GM10847 (cell line): ENCODE measurements around the gene GARIN3.

Experiments used
- POLR2A ChIP-seq: IDR thresholded peaks from 2 replicates; pipeline ENCODE4 v1.6.1; 2011; ENCODE audit not compliant: insufficient read length; ENCODE audit errors: extremely low read depth

Gene GARIN3

GRCh38 chr5:157120102-157120501 lies 46.0 kb downstream of the GARIN3 start:
- no peak for TF ChIP-seq POLR2A

- TF ChIP-seq POLR2A = no peak
Observed at GRCh38 chr5:157116483-157116954, 49.5 kb downstream of the GARIN3 start.

DNA sequence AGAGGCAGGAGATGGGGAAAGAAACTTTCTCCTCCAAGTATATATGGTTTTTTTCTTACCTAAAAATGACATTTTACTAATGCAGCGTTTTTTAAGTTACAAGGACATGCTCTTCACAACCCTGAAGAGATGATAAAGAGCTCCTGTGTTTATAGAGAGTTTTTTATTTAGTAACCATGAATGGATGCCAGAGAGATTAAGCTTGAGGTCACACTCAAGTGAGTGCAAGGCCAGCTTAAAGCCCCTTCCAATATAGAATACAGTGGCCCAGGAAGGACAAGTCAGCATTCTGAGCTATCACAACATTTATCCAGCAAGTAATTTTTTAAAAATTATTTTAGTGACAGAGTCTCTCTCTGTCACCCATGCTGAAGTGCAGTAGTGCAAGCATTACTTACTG lies 50.6 kb downstream of the GARIN3 start:
- no peak for TF ChIP-seq POLR2A

DNA sequence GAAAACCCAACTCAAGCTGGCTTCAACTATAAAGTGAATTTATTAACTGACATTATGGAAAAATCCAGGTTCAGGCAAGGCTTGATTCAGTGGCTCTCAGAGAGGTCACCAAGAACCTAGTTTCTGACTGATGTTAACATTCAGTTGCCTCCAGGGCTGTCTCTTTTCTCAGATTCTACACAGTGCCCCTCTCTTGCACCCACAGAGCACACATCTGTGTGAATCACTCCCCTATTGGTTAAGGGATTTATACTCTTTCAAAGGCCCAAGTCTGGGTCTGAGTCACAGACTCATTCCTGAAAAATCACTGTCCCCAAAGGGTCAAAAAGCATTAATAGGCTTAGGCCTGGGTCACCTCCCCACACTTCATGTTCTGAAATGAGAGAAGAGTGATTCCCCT lies 51.1 kb downstream of the GARIN3 start:
- TF ChIP-seq POLR2A = no peak

DNA sequence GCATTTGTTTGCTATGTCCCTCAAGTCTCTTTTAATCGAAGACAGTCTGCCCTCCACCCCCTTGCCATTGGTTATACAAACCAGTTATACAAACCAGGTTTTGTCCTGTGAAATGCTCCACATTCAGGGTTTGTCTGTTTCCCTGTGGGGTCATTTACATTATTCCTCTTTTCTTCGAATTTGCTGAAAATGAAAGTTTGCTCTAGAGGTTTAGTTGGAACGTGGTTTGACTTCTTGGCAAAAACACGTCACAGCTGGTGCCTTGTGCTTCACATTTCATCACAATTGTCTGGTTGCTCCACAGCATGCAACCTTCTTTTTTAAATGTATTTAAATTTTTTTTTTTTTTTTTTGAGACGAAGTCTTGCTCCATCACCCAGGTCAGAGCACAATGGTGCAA lies 53.1 kb downstream of the GARIN3 start:
- no peak for TF ChIP-seq POLR2A
